Left forelimb (tissue), 1 donor: ENCODE data around the gene FAM240A.
"Not testable (repeated sequence)": the region's sequence is repeated elsewhere in the genome, so short reads cannot be mapped to it uniquely, and the experiment has no call there.

Experiments used
- DNase-seq: peaks from one replicate; pipeline ENCODE4 v3.0.0-alpha.2; 2018; ENCODE audit warnings: low spot score

FAM240A gene

GRCh38 chr3:46612324-46612723 lies at the start of gene FAM240A:
Gene FAM240A (plus strand): TSS chr3:46612525. CDS start chr3:46612684, 159 bp downstream.
- DNase-seq = no peak

GRCh38 chr3:46564190-46565021 lies 47.9 kb upstream of the FAM240A start:
- DNase-seq = no peak

- DNase-seq = no peak
Observed at GRCh38 chr3:46565077-46565476, 47.2 kb upstream of the FAM240A start.

- no peak for DNase-seq
Observed at GRCh38 chr3:46565607-46566039, 46.7 kb upstream of the FAM240A start.

- DNase-seq = peak; percentile 72
Observed at GRCh38 chr3:46566040-46566641, 46.2 kb upstream of the FAM240A start, which contains the start of gene LRRC2. Gene LRRC2 (minus strand): TSS chr3:46566302. CDS start chr3:46551591, 14,711 bp downstream.

- DNase-seq = no peak
Observed at GRCh38 chr3:46571684-46572083, 40.6 kb upstream of the FAM240A start.

GRCh38 chr3:46573701-46574100 lies 38.6 kb upstream of the FAM240A start:
- no peak for DNase-seq

- no peak for DNase-seq
Observed at GRCh38 chr3:46574243-46574646, 38.1 kb upstream of the FAM240A start.

GRCh38 chr3:46574881-46575576 lies 37.3 kb upstream of the FAM240A start:
- DNase-seq = no peak

- no peak for DNase-seq
Observed at GRCh38 chr3:46575577-46576222, 36.6 kb upstream of the FAM240A start.

GRCh38 chr3:46576386-46576785 lies 35.9 kb upstream of the FAM240A start:
- DNase-seq = no peak

- no peak for DNase-seq
Observed at GRCh38 chr3:46576879-46577278, 35.4 kb upstream of the FAM240A start.

GRCh38 chr3:46577580-46578249 lies 34.6 kb upstream of the FAM240A start:
- DNase-seq = not testable (repeated sequence)

GRCh38 chr3:46578973-46579755 lies 33.2 kb upstream of the FAM240A start:
- DNase-seq = no peak

GRCh38 chr3:46579756-46580286 lies 32.5 kb upstream of the FAM240A start:
- DNase-seq = no peak

- no peak for DNase-seq
Observed at GRCh38 chr3:46580675-46581074, 31.6 kb upstream of the FAM240A start.

GRCh38 chr3:46584598-46585467 lies 27.5 kb upstream of the FAM240A start:
- DNase-seq = no peak

GRCh38 chr3:46585799-46586693 lies 26.3 kb upstream of the FAM240A start:
- no peak for DNase-seq
